Measurements from ENCODE around the gene PHLDB3.

DNA sequence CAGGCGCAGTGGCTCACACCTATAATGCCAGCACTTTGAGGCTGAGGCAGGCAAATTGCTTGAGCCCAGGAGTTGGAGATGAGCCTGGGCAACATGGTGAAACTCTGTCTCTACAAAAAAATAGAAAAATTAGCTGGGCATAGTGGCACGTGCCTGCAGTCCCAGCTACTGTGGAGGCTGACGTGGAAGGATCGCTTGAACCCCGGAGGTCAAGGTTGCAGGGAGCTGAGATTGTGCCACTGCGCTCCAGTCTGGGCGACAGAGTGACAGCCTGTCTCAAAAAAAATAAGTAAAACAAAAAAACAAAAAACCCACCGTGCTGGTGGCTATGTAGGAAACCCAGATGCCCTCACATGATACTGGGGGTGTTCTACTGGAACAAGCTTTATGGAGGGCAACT, 16.4 kb downstream of the PHLDB3 start:
- TF ChIP-seq POLR2AphosphoS5 (IDR thresholded peaks at IDR 0.05) (no peak), CTCF (IDR thresholded peaks at IDR 0.05) (no peak), POLR2A (IDR thresholded peaks at IDR 0.05) (no peak)

All from breast epithelium (tissue), 3 donors.